Measurements from ENCODE around the gene HOXB7. TPM values are rescaled to one million over a fixed set of nuclear protein-coding genes. Genes with fewer than 3 reads are reported as not detected.

HOXB7 gene
- total and polyA plus RNA-seq, 7 donors: 0.85 to 3.0 (median 1.6) TPM

DNA sequence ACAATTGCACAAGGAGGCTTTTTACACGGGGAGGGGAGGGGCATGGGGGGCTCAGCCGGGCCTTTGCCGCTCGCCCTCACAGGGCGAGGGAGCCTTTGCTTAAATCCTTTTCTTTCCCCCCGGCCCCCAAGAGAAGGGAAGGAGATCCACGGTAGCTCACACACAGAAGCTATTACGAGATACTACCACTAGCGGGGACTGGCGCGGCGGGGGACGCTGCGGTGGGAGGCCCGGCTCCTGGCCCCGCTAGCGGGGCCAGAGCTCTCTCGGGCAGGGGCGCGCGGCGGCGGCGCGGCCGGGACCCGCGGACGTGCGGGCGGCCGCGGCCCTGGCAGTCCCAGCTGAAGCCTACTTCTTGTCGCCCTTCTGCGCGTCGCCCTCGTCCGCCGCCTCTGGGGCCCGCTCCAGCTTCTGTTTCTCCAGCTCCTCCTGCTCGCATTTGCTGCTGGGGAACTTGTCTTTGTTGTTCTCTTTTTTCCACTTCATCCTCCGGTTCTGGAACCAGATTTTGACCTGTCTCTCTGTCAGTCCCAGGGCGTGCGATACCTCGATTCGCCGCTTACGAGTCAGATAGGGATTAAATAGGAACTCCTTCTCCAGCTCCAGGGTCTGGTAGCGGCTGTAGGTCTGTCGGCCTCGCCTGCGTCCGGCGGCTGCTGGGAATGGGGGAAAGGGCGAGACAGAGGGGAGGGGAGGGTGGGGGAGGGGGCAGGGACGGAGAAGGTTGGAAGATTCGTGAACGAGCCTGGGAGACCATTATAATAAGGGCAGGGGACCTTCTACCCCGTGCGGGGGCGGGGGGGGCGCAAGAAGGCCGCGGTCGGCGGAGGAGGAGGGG lies 2.3 kb upstream of the HOXB7 start:
- ATAC-seq (peak; percentile 30 to 57 (median 50)), DNase-seq (peak in 1 of 2 donors; percentile 55)
- H3K27me3 ChIP-seq (ENCODE audit: insufficient read depth in 3 of 3, low read length in 2 of 3): peaks cover 2 to 99% (median 65%) of the 10 kb centered on the region in 3 donors
- no peak overlapping the region for H3K27ac ChIP-seq
- TF ChIP-seq CTCF (IDR thresholded peaks at IDR 0.05): peak; percentile 36
- H3K36me3 ChIP-seq (ENCODE audit: insufficient read depth in 1 of 2, low read depth in 1 of 2): no peaks in the 10 kb centered on the region
- H3K4me3 ChIP-seq: peak overlapping the region; percentile 77
- intact Hi-C loops (cut with DNase I): no loop called here
- no peaks in the 10 kb centered on the region for H3K9me3 ChIP-seq
- 1% methylated on average over 64 to 67 of the region's 67 CpGs for WGBS, 3 donors
- peaks cover 17% of the 10 kb centered on the region for H3K4me1 ChIP-seq

- no peak for DNase-seq
- no peaks in the 10 kb centered on the region for H3K9me3 ChIP-seq
- H3K36me3 ChIP-seq (ENCODE audit: insufficient read depth in 1 of 2, low read depth in 1 of 2): no peaks in the 10 kb centered on the region
- peak overlapping the region; percentile 77 for H3K4me3 ChIP-seq
- H3K27ac ChIP-seq: no peak overlapping the region
- no peak for ATAC-seq
- H3K27me3 ChIP-seq (ENCODE audit: insufficient read depth in 3 of 3, low read length in 2 of 3): peaks cover 0 to 99% (median 62%) of the 10 kb centered on the region in 3 donors
- H3K4me1 ChIP-seq: peaks cover 17% of the 10 kb centered on the region
- intact Hi-C loops (cut with DNase I): no loop called here
- 4 to 13% (median 5%) methylated on average over 15 of the region's 15 CpGs for WGBS, 3 donors
- no peak for TF ChIP-seq CTCF (IDR thresholded peaks at IDR 0.05)
These were observed 1.6 kb upstream of the HOXB7 start for GRCh38 chr17:48612456-48612853.

- WGBS, 3 donors: 2 to 7% (median 7%) methylated on average over 25 to 36 of the region's 36 CpGs
- no peaks in the 10 kb centered on the region for H3K9me3 ChIP-seq
- DNase-seq (no peak), ATAC-seq (no peak)
- H3K27ac ChIP-seq: peak overlapping the region; percentile 30
- H3K4me1 ChIP-seq: peaks cover 17% of the 10 kb centered on the region
- no peaks in the 10 kb centered on the region for H3K36me3 ChIP-seq (ENCODE audit: insufficient read depth in 1 of 2, low read depth in 1 of 2)
- no peak for TF ChIP-seq CTCF (IDR thresholded peaks at IDR 0.05)
- H3K27me3 ChIP-seq (ENCODE audit: insufficient read depth in 3 of 3, low read length in 2 of 3): peaks cover 0 to 99% (median 65%) of the 10 kb centered on the region in 3 donors
- intact Hi-C loops (cut with DNase I): no loop called here
- H3K4me3 ChIP-seq: peak overlapping the region; percentile 77
These were observed 1.1 kb upstream of the HOXB7 start for GRCh38 chr17:48611681-48612455.

DNA sequence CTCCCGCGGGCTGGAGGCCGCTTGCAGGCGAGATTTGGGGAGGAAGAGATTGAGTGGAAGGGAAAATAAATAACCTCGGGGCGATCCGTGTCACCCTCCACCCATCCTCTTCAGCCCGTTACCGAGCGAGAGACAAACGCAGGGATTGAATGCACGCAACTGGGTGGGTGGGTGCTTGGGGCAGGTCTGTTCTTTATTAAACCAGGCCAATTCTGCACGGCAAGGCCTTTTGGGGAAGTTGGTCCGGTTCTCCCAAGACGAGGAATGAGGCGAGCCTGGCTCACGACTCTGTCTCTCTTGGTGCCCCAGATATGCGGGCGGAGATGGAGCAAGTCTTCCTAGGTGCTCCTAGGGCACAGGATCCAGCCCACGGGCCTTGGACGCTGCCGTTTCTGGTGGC lies 396 bp upstream of the HOXB7 start:
- peak overlapping the region; percentile 61 for H3K27ac ChIP-seq
- intact Hi-C loops (cut with DNase I): no loop called here
- H3K4me3 ChIP-seq: peak overlapping the region; percentile 77
- WGBS, 3 donors: 2 to 3% (median 2%) methylated on average over 22 of the region's 22 CpGs
- no peaks in the 10 kb centered on the region for H3K36me3 ChIP-seq (ENCODE audit: insufficient read depth in 1 of 2, low read depth in 1 of 2)
- no peak for TF ChIP-seq CTCF (IDR thresholded peaks at IDR 0.05)
- H3K4me1 ChIP-seq: peaks cover 17% of the 10 kb centered on the region
- DNase-seq (peak in 1 of 2 donors; percentile 30), ATAC-seq (peak in 2 of 4 donors; percentile 5 to 21)
- peaks cover 0 to 99% (median 63%) of the 10 kb centered on the region in 3 donors for H3K27me3 ChIP-seq (ENCODE audit: insufficient read depth in 3 of 3, low read length in 2 of 3)
- H3K9me3 ChIP-seq: no peaks in the 10 kb centered on the region

Data from psoas muscle (tissue), 8 donors.